Esophagus squamous epithelium (tissue), 5 donors: Measurements from ENCODE around the gene COG5. TPM values are rescaled to one million over a fixed set of nuclear protein-coding genes. Genes with fewer than 3 reads are reported as not detected.

Source experiments
- DNase-seq: peaks from one replicate; lab custom pipeline; 2025; lab: John Stamatoyannopoulos, UW
- H3K27ac ChIP-seq, 4 donors: fragments of 200-600 bp; sonication (generic); one replicate each; pipeline ENCODE4 v1.5.1; 2016 to 2019; ENCODE audit warnings: mild to moderate bottlenecking in 1 of 4
- H3K27me3 ChIP-seq, 4 donors: fragments of 200-600 bp; sonication (generic); 1 replicate in 3 of 4; 2 replicates in 1 of 4; pipeline versions ENCODE4 v1.5.1 to v1.6.0; 2017 to 2021; ENCODE audit warnings: antibody characterized with exemption in 1 of 4
- H3K36me3 ChIP-seq, 3 donors: fragments of 200-600 bp; sonication (generic); one replicate each; pipeline ENCODE4 v1.5.1; 2016 to 2019
- H3K4me1 ChIP-seq, 3 donors: fragments of 200-600 bp; sonication (generic); one replicate each; pipeline ENCODE4 v1.5.1; 2017 to 2019
- H3K4me3 ChIP-seq, 4 donors: fragments of 200-600 bp; sonication (generic); 1 replicate in 3 of 4; 2 replicates in 1 of 4; pipeline ENCODE4 v1.5.1; 2016 to 2019; ENCODE audit warnings: mild to moderate bottlenecking in 2 of 4, moderate library complexity in 1 of 4
- H3K9me3 ChIP-seq, 3 donors: fragments of 200-600 bp; sonication (generic); one replicate each; pipeline ENCODE4 v1.5.1; 2016 to 2019
- POLR2A ChIP-seq, 4 donors: fragments of 450-650 bp; IDR thresholded peaks; one replicate each; pipeline ENCODE4 v1.6.1; 2017; ENCODE audit warnings: antibody characterized with exemption in 4 of 4, mild to moderate bottlenecking in 4 of 4, moderate library complexity in 3 of 4
- WGBS, 2 donors: methylation state at CpG; one replicate each; pipeline ENCODE4 v1.1.5; 2018; 5-methylcytosine and 5-hydroxymethylcytosine counted together
- intact Hi-C: fragments of 100-400 bp; cut with DNase I; formaldehyde crosslinking; loops from one replicate; pipeline ENCODE4 v1.15.0; 2022
- total RNA-seq, 4 donors: library from RNA; depleted of rRNA; stranded (reverse); fragments of >200 nt; gene quantifications; one replicate each; pipeline ENCODE4 v1.1.0, GENCODE V29; 2016
- TF ChIP-seq, protein P1 (sequence below), 6 experiments: fragments of 450-650 bp in 4 of 6; fragments of 200-600 bp in 2 of 6; sonication (generic) in 2 of 6; IDR thresholded peaks; one replicate each; pipeline ENCODE4 v1.5.1; 2016 to 2019; ENCODE audit warnings: antibody characterized with exemption in 6 of 6, mild to moderate bottlenecking in 4 of 6, moderate library complexity in 4 of 6
- donor health status: DM: yes; HTN: yes; CAD: no.

The COG5 gene
- total RNA-seq, 4 donors from 2014 or later, result 24.4 to 30.0 (median 27.2) TPM

DNA sequence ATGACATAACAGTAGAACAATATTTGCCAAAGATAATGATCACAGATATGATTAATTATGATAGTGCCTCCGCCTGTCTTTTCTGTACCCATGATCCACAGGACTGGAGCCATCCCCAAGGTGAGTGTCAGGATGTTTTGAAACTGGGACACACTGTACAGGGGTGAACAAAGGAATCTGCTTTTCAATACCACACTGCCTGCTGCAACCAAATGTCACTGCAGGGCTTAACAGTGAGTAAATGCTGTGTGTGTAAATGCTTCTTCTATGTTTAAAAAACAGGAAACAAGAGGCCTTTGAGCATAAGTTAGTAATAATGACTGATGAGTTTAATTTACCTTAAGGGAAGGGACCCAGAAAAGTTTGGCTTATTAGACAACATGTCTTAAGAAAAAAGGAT is 329.7 kb downstream of the COG5 start:
- DNase-seq, result no peak
- Histone ChIP-seq H3K27ac (no peak overlapping the region), H3K4me3 (no peak overlapping the region), H3K36me3 (peaks cover 0 to 49% (median 0%) of the 10 kb centered on the region in 3 donors), H3K4me1 (no peaks in the 10 kb centered on the region), H3K9me3 (no peaks in the 10 kb centered on the region), H3K27me3 (no peaks in the 10 kb centered on the region)
- TF ChIP-seq, protein P1, sequence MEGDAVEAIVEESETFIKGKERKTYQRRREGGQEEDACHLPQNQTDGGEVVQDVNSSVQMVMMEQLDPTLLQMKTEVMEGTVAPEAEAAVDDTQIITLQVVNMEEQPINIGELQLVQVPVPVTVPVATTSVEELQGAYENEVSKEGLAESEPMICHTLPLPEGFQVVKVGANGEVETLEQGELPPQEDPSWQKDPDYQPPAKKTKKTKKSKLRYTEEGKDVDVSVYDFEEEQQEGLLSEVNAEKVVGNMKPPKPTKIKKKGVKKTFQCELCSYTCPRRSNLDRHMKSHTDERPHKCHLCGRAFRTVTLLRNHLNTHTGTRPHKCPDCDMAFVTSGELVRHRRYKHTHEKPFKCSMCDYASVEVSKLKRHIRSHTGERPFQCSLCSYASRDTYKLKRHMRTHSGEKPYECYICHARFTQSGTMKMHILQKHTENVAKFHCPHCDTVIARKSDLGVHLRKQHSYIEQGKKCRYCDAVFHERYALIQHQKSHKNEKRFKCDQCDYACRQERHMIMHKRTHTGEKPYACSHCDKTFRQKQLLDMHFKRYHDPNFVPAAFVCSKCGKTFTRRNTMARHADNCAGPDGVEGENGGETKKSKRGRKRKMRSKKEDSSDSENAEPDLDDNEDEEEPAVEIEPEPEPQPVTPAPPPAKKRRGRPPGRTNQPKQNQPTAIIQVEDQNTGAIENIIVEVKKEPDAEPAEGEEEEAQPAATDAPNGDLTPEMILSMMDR (IDR thresholded peaks at IDR 0.05), result no peak
- TF ChIP-seq POLR2A (IDR thresholded peaks at IDR 0.05), result no peak
- WGBS, 2 donors, result 88 to 92% methylated on average over 1 of the region's 1 CpG
- intact Hi-C loops, result no loop called here

DNA sequence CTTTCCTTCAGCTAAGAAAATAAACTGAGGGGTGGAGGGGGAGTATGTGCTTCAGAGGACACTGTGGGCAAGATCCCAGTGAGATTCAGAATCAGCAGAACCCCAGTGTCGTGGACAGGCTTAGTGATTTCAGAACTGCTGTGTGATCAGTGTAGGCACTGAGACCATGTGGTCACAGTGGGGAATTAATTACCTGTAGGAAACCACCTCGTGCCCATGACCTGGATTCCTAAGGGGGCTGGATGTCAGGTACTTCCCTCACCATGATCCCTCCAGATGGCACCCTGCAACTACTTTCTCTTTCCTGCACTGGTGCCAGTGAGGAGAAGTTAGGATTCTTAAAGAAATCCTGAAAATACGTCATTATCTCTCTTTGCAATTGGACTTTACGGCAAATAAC is 330.5 kb downstream of the COG5 start:
- Histone ChIP-seq H3K4me3 (no peak overlapping the region), H3K9me3 (no peaks in the 10 kb centered on the region), H3K27me3 (no peaks in the 10 kb centered on the region), H3K27ac (no peak overlapping the region), H3K36me3 (peaks cover 0 to 57% (median 0%) of the 10 kb centered on the region in 3 donors), H3K4me1 (no peaks in the 10 kb centered on the region)
- intact Hi-C loops, result no loop called here
- TF ChIP-seq POLR2A (IDR thresholded peaks at IDR 0.05), result no peak
- TF ChIP-seq, protein P1 (IDR thresholded peaks at IDR 0.05), result no peak
- 87 to 88% methylated on average over 4 of the region's 4 CpGs for WGBS, 2 donors
- no peak for DNase-seq

DNA sequence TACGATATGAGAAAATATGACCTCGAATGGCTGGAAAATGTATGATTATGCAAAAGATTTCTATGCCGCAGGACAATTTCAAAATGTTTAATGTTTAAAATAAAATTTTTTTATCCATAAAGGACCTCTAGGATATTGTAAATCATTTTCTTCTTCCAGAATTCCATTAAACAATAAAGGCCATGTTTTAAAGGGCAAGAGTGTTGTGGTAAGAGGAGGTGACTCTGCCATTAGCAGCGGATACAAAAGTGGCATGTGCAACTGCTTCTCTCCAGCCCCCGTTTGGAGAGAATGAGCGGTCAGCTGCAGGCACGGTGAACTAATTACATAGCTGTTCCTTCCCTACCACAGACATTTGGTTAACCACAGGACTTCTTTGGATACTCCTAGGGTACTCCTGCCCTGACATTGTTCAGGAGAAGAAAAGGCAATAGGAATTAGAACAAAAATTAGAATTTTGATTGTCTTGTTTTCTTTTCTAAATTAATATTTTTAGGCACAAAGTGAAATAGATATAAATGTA is 331.1 kb downstream of the COG5 start:
- H3K27ac ChIP-seq, result no peak overlapping the region
- DNase-seq, result no peak
- H3K27me3 ChIP-seq, result no peaks in the 10 kb centered on the region
- H3K9me3 ChIP-seq, result no peaks in the 10 kb centered on the region
- H3K36me3 ChIP-seq, result peaks cover 0 to 63% (median 0%) of the 10 kb centered on the region in 3 donors
- TF ChIP-seq POLR2A (IDR thresholded peaks at IDR 0.05), result no peak
- TF ChIP-seq, protein P1 (IDR thresholded peaks at IDR 0.05), result no peak
- no peaks in the 10 kb centered on the region for H3K4me1 ChIP-seq
- intact Hi-C loops, result no loop called here
- 87 to 94% methylated on average over 7 of the region's 7 CpGs for WGBS, 2 donors
- H3K4me3 ChIP-seq, result no peak overlapping the region

DNA sequence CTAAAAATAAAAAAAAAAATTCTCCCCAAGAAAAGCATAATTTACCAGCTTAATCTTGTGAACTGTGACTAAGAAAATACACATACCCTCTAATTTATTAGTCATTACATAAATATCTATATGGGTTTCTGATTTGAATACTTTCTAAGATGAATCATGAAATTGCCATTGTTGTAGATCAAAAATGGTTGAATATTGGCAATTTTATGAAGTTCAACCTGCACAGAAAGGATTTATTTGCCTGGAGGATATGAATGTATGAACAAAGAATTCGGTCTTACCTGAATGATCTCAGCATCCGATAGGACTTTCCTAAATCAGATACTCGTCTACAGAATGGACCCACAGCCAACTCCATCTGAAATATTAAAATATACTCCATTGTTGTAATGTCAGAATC is 333.4 kb downstream of the COG5 start:
- 48 to 57% methylated on average over 3 of the region's 3 CpGs for WGBS, 2 donors
- no peak for DNase-seq
- no peak overlapping the region for H3K4me3 ChIP-seq
- intact Hi-C loops, result no loop called here
- no peaks in the 10 kb centered on the region for H3K27me3 ChIP-seq
- no peak overlapping the region for H3K27ac ChIP-seq
- peaks cover 0 to 78% (median 0%) of the 10 kb centered on the region in 3 donors for H3K36me3 ChIP-seq
- no peaks in the 10 kb centered on the region for H3K9me3 ChIP-seq
- H3K4me1 ChIP-seq, result no peaks in the 10 kb centered on the region
- TF ChIP-seq POLR2A (IDR thresholded peaks at IDR 0.05), result no peak
- TF ChIP-seq, protein P1 (IDR thresholded peaks at IDR 0.05), result no peak

DNA sequence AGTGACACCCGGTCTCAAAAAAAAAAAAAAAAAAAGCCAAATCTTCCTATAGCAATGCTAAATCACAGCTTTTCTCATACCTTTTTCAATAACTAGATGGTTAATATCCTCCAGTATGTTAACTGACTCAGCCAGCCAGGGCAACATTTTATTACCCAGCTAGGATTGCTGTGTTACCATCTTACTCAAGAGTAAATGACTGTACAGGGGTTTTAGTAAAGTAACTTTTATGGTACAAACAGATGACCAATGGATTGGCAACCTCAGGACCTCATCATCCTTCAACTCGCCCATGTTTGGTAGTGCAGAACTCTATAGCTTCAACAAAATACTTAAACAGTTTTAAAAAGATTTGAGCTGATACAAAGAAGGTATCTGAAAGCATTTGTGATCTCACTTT is 335.4 kb downstream of the COG5 start:
- TF ChIP-seq, protein P1 (IDR thresholded peaks at IDR 0.05), result no peak
- no peak for TF ChIP-seq POLR2A (IDR thresholded peaks at IDR 0.05)
- Histone ChIP-seq H3K27me3 (no peaks in the 10 kb centered on the region), H3K4me3 (no peak overlapping the region), H3K36me3 (peaks cover 0 to 72% (median 0%) of the 10 kb centered on the region in 3 donors), H3K27ac (no peak overlapping the region), H3K9me3 (no peaks in the 10 kb centered on the region), H3K4me1 (no peaks in the 10 kb centered on the region)
- intact Hi-C loops, result no loop called here
- 82 to 89% methylated on average over 2 of the region's 2 CpGs for WGBS, 2 donors
- no peak for DNase-seq
